ENCODE data around the gene COQ8B.
"Not testable (repeated sequence)": the region's sequence is repeated elsewhere in the genome, so short reads cannot be mapped to it uniquely, and the experiment has no call there.

COQ8B gene

DNA sequence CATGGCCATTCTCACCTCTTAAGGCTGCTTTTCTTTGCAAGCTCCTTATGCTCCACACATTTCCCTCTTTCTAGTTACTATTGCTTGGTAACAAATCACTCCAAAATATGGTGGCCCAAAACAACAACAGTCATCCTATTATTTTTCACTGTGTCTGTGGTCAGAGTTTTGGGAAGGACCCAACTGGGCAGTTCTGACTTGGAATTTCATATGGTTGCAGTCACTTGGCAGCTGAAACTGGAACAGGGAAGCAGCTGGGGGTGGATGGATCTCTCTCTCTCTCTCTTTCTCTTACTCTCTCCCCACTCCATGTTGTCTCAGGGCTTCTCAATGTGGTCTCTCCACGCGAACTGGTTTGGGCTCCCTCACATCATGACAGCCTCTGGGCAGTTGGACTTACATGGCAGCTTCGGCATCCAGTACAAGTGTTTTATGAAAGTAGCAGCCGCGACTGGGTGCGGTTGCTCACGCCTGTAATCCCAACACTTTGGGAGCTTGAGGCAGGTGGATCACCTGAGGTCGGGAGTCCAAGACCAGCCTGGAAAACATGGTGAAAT lies 65.9 kb downstream of the COQ8B start:
- DNase-seq (ENCODE audit: low read depth), result no peak
- TF ChIP-seq POLR2A (IDR thresholded peaks at IDR 0.05; ENCODE audit: extremely low read depth, insufficient read length), result no peak
- TF ChIP-seq, protein P1, sequence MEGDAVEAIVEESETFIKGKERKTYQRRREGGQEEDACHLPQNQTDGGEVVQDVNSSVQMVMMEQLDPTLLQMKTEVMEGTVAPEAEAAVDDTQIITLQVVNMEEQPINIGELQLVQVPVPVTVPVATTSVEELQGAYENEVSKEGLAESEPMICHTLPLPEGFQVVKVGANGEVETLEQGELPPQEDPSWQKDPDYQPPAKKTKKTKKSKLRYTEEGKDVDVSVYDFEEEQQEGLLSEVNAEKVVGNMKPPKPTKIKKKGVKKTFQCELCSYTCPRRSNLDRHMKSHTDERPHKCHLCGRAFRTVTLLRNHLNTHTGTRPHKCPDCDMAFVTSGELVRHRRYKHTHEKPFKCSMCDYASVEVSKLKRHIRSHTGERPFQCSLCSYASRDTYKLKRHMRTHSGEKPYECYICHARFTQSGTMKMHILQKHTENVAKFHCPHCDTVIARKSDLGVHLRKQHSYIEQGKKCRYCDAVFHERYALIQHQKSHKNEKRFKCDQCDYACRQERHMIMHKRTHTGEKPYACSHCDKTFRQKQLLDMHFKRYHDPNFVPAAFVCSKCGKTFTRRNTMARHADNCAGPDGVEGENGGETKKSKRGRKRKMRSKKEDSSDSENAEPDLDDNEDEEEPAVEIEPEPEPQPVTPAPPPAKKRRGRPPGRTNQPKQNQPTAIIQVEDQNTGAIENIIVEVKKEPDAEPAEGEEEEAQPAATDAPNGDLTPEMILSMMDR (IDR thresholded peaks at IDR 0.05; ENCODE audit: low read depth, low read length), result no peak
- TF ChIP-seq, protein P2, sequence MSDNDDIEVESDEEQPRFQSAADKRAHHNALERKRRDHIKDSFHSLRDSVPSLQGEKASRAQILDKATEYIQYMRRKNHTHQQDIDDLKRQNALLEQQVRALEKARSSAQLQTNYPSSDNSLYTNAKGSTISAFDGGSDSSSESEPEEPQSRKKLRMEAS (IDR thresholded peaks at IDR 0.05; ENCODE audit: low read depth, low read length), result no peak
- TF ChIP-seq MYC (IDR thresholded peaks at IDR 0.05; ENCODE audit: low read depth, low read length), result no peak

DNA sequence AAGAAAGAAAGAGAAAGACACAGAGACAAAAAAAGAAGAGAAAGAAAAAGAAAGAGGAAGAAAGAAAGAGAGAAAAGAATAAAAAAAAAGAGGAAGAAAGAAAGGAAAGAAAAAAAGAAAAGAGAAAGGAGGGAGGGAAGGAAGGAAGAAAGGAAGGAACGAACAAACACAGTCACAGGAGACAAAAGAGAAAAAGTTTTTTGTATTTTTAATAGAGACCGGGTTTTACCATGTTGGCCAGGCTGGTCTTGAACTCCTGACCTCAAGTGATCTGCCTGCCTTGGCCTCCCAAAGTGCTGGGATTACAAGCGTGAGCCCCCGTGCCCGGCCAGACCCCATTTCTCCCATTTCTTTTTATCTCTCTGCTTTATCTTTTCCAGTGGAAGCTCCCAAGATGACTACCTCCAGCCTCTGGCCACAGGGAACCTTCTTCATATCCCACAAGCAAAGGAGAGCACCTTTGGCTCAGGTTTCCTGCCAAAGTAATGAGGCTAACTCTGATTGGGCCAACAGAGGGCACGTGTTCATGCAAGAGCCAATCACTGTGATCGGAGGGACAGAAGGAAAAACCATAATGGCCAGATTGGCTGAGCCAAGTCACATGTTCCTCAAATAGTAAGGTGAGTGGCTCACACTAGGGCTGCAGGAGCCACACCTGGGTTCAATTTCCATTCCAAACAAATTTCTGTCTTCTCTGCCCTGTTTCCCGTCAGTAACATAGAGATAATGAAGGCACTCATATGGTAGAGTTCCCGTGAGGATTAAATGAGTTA lies 66.6 kb downstream of the COQ8B start:
- not testable (repeated sequence) for H3K4me3 ChIP-seq (ENCODE audit: low read depth, low read length); DNase-seq (ENCODE audit: low read depth)

More for the DNA sequence above, 65.9 kb downstream of the COQ8B start:
- H3K4me3 ChIP-seq (ENCODE audit: low read depth, low read length), result no peak overlapping the region

DNA sequence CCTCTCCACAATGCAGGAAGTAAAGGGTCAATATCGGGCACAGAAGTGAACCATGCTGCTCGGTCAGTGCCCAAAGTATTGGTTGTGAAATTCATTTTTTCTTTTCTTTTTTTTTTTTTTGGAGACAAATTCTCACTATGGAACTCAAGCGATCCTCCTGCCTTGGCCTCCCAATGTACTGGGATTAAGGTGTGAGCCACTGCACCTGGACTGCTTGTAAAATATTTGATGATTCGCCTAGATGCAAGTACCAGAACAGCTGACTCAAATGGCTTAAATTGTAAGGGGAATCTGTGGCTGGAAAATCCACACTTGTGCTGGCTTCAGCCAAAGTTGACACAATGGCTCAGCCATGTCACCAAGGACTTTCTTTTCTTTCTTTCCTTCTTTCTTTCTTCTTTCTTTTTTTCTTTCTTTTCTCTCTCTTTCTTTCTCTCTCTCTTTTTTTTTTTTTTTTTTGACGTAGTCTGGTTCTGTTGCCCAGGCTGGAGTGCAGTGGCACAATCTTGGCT lies 69.9 kb downstream of the COQ8B start:
- no peak for TF ChIP-seq POLR2A (IDR thresholded peaks at IDR 0.05; ENCODE audit: extremely low read depth, insufficient read length)
- TF ChIP-seq, protein P1 (IDR thresholded peaks at IDR 0.05; ENCODE audit: low read depth, low read length), result no peak
- TF ChIP-seq MYC (IDR thresholded peaks at IDR 0.05; ENCODE audit: low read depth, low read length), result no peak
- TF ChIP-seq, protein P2 (IDR thresholded peaks at IDR 0.05; ENCODE audit: low read depth, low read length), result no peak
- no peak for DNase-seq (ENCODE audit: low read depth)
- H3K4me3 ChIP-seq (ENCODE audit: low read depth, low read length), result no peak overlapping the region

DNA sequence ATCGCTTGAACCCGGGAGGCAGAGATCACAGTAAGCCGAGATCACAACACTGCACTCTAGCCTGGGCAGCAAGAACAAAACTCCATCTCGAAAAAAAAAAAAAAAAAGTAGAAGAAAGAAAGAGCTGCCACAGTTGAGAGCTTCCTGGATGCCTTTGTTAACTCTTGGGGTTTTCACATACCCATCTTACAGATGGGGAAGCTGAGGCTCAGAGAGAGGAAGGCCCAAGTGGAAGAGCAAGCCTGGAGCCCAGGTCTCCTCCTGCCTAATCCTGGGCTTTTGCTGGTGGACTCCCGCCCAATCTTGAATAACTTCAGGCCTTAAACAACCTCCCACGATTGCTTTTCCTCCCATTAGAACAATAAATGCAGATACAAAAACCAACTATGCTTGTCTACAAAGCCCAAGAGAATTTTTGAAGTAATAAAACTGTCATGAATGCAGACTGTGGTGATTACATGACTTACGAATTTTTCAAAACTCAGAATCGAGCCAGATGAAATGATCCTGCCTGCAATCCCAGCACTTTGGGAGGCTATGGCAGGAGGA lies 73.9 kb downstream of the COQ8B start:
- TF ChIP-seq, protein P1 (IDR thresholded peaks at IDR 0.05; ENCODE audit: low read depth, low read length), result no peak
- TF ChIP-seq MYC (IDR thresholded peaks at IDR 0.05; ENCODE audit: low read depth, low read length) (no peak), POLR2A (IDR thresholded peaks at IDR 0.05; ENCODE audit: extremely low read depth, insufficient read length) (no peak)
- TF ChIP-seq, protein P2 (IDR thresholded peaks at IDR 0.05; ENCODE audit: low read depth, low read length), result no peak
- no peak overlapping the region for H3K4me3 ChIP-seq (ENCODE audit: low read depth, low read length)

DNA sequence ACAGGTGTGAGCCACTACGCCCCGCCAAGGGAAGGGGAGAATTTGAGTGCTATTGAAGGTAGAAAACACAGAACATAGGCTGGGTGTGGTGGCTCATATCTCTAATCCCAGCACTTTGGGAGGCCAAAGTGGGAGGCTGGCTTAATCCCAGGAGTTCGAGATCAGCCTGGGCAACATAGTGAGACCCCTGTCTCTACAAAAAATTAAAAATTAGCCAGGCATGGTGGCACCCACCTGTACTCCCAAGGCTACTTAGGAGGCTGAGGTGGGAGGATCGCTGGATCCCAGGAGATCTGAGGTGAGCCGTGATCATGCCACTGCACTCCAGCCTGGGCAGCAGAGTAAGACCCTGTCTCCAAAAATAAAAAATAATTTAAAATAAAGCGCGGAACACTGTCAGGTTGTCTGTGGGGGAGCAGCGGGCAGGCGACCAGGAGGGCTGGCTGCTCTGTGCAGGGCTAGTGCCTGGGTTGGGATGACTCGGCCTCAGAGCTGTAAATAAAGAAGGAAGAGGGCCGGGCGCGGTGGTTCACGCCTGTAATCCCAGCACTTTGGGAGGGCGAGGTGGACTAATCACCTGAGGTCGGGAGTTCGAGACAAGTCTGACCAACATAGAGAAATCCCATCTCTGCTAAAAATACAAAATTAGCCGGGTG lies 74.5 kb downstream of the COQ8B start:
- H3K4me3 ChIP-seq (ENCODE audit: low read depth, low read length), result no peak overlapping the region
- no peak for DNase-seq (ENCODE audit: low read depth)
- TF ChIP-seq MYC (IDR thresholded peaks at IDR 0.05; ENCODE audit: low read depth, low read length) (no peak), POLR2A (IDR thresholded peaks at IDR 0.05; ENCODE audit: extremely low read depth, insufficient read length) (no peak)
- TF ChIP-seq, protein P1 (IDR thresholded peaks at IDR 0.05; ENCODE audit: low read depth, low read length), result no peak
- TF ChIP-seq, protein P2 (IDR thresholded peaks at IDR 0.05; ENCODE audit: low read depth, low read length), result no peak

More for the DNA sequence above, 73.9 kb downstream of the COQ8B start:
- no peak for DNase-seq (ENCODE audit: low read depth)
